22Rv1 (cell line): Measurements from ENCODE around the gene ATXN2L.
"Not testable (repeated sequence)": the region's sequence is repeated elsewhere in the genome, so short reads cannot be mapped to it uniquely, and the experiment has no call there.

Experiments used
- H3K27ac ChIP-seq: fragments of 450-650 bp; 2 replicates; pipeline ENCODE4 v1.5.1; 2017
- CTCF ChIP-seq: fragments of 450-650 bp; IDR thresholded peaks from 2 replicates; pipeline ENCODE4 v1.5.1; 2017; ENCODE audit warnings: mild to moderate bottlenecking
- ZFX ChIP-seq: fragments of 450-650 bp; IDR thresholded peaks from 2 replicates; pipeline ENCODE4 v1.6.1; 2017; ENCODE audit warnings: antibody characterized with exemption, borderline replicate concordance

The ATXN2L gene

DNA sequence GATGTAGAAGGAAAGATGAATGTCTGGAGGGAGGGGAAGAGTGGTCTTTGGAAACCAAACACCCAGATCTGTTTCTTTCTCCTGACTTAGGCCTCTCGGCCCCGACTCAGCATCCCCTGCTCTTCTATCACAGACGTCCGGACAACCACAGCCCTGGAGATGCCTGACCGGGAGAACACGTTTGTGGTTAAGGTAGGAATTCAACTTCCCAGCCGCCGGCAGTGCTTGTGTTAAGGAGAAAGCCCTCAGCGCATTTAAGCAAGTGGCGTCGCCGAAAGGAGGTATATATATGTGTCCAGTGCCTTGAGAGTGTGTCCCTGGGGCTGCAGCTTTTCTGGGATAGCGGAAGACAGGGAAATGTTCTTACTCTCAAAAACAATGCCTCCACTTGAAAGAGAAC lies 44.4 kb downstream of the ATXN2L start:
- H3K27ac ChIP-seq = no peak overlapping the region
- no peak for TF ChIP-seq ZFX
- TF ChIP-seq CTCF = no peak

DNA sequence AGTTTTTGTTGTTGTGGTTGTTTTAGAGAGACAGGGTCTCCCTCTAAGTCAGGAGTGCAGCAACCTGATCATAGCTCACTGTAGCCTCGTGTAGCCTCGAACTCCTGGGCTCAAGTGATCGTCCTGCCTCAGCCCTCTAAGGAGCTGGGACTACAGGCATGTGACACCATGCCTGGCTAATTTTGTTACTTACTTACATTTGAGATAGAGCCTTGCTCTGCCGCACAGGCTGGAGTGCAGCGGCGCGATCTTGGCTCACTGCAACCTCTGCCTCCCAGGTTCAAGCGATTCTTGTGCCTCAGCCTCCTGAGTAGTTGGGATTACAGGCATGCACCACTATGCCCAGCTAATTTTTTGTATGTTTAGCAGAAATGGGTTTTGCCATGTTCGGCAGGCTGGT lies 44.8 kb downstream of the ATXN2L start:
- H3K27ac ChIP-seq = not testable (repeated sequence)

- TF ChIP-seq CTCF (no peak), ZFX (no peak)
- H3K27ac ChIP-seq = no peak overlapping the region
Measured at GRCh38 chr16:28869201-28869600, 46.4 kb downstream of the ATXN2L start.

DNA sequence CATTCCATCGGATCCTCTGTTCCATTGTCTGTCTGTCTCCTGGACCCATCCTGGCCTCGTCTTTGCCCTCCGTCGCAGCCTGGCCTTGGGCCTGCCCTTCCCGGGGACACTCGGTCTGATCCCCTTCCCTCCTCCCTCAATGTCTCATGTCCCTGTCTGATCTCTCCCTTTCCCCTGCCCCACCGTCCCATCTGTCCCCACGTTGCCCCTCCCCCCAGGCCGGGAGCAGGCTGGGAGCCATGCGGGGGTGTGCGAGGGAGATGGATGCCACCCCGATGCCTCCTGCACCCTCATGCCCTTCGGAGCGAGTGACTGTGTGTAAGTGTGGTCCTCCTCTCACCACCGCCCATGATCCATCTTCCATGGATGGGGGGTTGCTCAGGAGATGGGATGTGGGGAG lies 50.2 kb downstream of the ATXN2L start:
- TF ChIP-seq CTCF = no peak
- TF ChIP-seq ZFX = no peak

DNA sequence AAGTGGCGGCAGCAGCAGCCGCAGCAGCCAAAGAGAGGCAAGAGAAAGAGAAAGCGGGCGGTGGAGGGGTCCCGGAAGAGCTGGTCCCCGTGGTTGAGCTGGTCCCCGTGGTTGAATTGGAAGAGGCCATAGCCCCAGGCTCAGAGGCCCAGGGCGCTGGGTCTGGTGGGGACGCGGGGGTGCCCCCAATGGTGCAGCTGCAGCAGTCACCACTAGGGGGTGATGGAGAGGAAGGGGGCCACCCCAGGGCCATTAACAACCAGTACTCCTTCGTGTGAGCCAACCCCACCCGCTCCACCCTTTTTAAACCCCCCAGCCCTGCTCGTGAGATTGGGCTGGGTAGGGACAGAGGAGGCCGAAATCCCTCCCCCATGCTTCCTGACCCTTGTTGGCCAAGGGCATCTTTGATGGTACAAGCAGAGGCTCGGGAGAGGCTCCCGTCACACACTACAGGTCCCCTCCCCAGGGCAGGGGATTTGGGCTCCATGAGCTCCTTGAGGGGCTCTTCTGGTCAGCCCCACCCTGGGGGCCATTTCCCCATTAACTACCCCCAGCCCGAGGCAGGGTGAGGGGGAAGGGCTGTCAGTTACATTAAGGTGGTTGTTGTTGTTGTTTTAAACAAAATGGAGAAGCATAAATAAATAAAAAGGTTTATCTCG lies 50.9 kb downstream of the ATXN2L start:
- no peak overlapping the region for H3K27ac ChIP-seq
- TF ChIP-seq CTCF (peak; percentile 80), ZFX (no peak)

More for the DNA sequence above, 50.2 kb downstream of the ATXN2L start:
- no peak overlapping the region for H3K27ac ChIP-seq

GRCh38 chr16:28874406-28874805 lies 51.6 kb downstream of the ATXN2L start:
- TF ChIP-seq ZFX (no peak), CTCF (no peak)

GRCh38 chr16:28875134-28876018 lies 52.6 kb downstream of the ATXN2L start:
- no peak for TF ChIP-seq CTCF
- no peak for TF ChIP-seq ZFX
- H3K27ac ChIP-seq = peak overlapping the region; percentile 40

More at GRCh38 chr16:28874406-28874805, 51.6 kb downstream of the ATXN2L start:
- no peak overlapping the region for H3K27ac ChIP-seq
